ENCODE results near the gene CFHR3. TPM values are rescaled to one million over a fixed set of nuclear protein-coding genes. Genes with fewer than 3 reads are reported as not detected.
"Not testable (repeated sequence)": the region's sequence is repeated elsewhere in the genome, so short reads cannot be mapped to it uniquely, and the experiment has no call there.

The CFHR3 gene
- polyA plus RNA-seq, 1 donor from 2014 or later = not detected

- H2AFZ ChIP-seq (ENCODE audit: low read depth, low read length) = no peak overlapping the region
- TF ChIP-seq SMC3 (conservative IDR thresholded peaks at IDR 0.05; ENCODE audit: poor library complexity) = no peak
- TF ChIP-seq CTCF (IDR thresholded peaks at IDR 0.05; ENCODE audit: poor library complexity, severe bottlenecking) = no peak
- TF ChIP-seq POLR2AphosphoS5 (IDR thresholded peaks at IDR 0.05) = no peak
- TF ChIP-seq RAD21 (conservative IDR thresholded peaks at IDR 0.05) = no peak
- no peak for TF ChIP-seq REST (IDR thresholded peaks at IDR 0.05; ENCODE audit: borderline replicate concordance)
- H4K20me1 ChIP-seq (ENCODE audit: insufficient read depth) = no peaks in the 10 kb centered on the region
Observed at GRCh38 chr1:196734460-196734859, 40.2 kb upstream of the CFHR3 start.

GRCh38 chr1:196738730-196739129 lies 35.9 kb upstream of the CFHR3 start:
- H3K4me3 ChIP-seq (ENCODE audit: low read length) = no peak overlapping the region
- TF ChIP-seq SMC3 (conservative IDR thresholded peaks at IDR 0.05; ENCODE audit: poor library complexity) (no peak), TAF1 (IDR thresholded peaks at IDR 0.05; ENCODE audit: low read depth) (no peak), EZH2 (IDR thresholded peaks at IDR 0.05; ENCODE audit: borderline replicate concordance, insufficient read depth, low read length, poor library complexity, severe bottlenecking) (no peak), EP300 (conservative IDR thresholded peaks at IDR 0.05; ENCODE audit: poor library complexity, severe bottlenecking) (no peak)
- no peak overlapping the region for H3K4me2 ChIP-seq (ENCODE audit: low read length)
- H4K20me1 ChIP-seq (ENCODE audit: insufficient read depth) = no peaks in the 10 kb centered on the region
- H2AFZ ChIP-seq (ENCODE audit: low read depth, low read length) = no peak overlapping the region
- H3K27me3 ChIP-seq (ENCODE audit: insufficient read depth, low read depth, low read length) = no peaks in the 10 kb centered on the region
- H3K36me3 ChIP-seq (ENCODE audit: insufficient read depth, low read length) = no peaks in the 10 kb centered on the region
- no peaks in the 10 kb centered on the region for H3K9me3 ChIP-seq (ENCODE audit: low read length)
- no peaks in the 10 kb centered on the region for H3K9me2 ChIP-seq (ENCODE audit: insufficient read depth, low read length)
- no peak overlapping the region for H3K9ac ChIP-seq (ENCODE audit: low read length)
- no peaks in the 10 kb centered on the region for H3K79me2 ChIP-seq (replicated peaks; ENCODE audit: insufficient read depth, low read length)
- no peak overlapping the region for H3K27ac ChIP-seq (ENCODE audit: low read length)
- no peaks in the 10 kb centered on the region for H3F3A ChIP-seq (ENCODE audit: insufficient read depth, low read length, poor library complexity, severe bottlenecking)

More at GRCh38 chr1:196734460-196734859, 40.2 kb upstream of the CFHR3 start:
- H3K9me3 ChIP-seq (ENCODE audit: low read length) = no peaks in the 10 kb centered on the region
- no peaks in the 10 kb centered on the region for H3K9me2 ChIP-seq (ENCODE audit: insufficient read depth, low read length)
- H3K4me3 ChIP-seq (ENCODE audit: low read length) = no peak overlapping the region
- H3K9ac ChIP-seq (ENCODE audit: low read length) = no peak overlapping the region
- H3K4me2 ChIP-seq (ENCODE audit: low read length) = no peak overlapping the region
- no peak overlapping the region for H3K27ac ChIP-seq (ENCODE audit: low read length)
- no peaks in the 10 kb centered on the region for H3K27me3 ChIP-seq (ENCODE audit: insufficient read depth, low read depth, low read length)
- no peaks in the 10 kb centered on the region for H3F3A ChIP-seq (ENCODE audit: insufficient read depth, low read length, poor library complexity, severe bottlenecking)
- H3K79me2 ChIP-seq (replicated peaks; ENCODE audit: insufficient read depth, low read length) = no peaks in the 10 kb centered on the region
- H3K36me3 ChIP-seq (ENCODE audit: insufficient read depth, low read length) = no peaks in the 10 kb centered on the region

GRCh38 chr1:196743244-196743643 lies 31.4 kb upstream of the CFHR3 start:
- H3K36me3 ChIP-seq (ENCODE audit: insufficient read depth, low read length); H4K20me1 ChIP-seq (ENCODE audit: insufficient read depth); H2AFZ ChIP-seq (ENCODE audit: low read depth, low read length); H3K9me3 ChIP-seq (ENCODE audit: low read length); H3K9ac ChIP-seq (ENCODE audit: low read length); H3K27me3 ChIP-seq (ENCODE audit: insufficient read depth, low read depth, low read length); H3F3A ChIP-seq (ENCODE audit: insufficient read depth, low read length, poor library complexity, severe bottlenecking); H3K4me3 ChIP-seq (ENCODE audit: low read length); H3K79me2 ChIP-seq (replicated peaks; ENCODE audit: insufficient read depth, low read length); H3K27ac ChIP-seq (ENCODE audit: low read length); H3K9me2 ChIP-seq (ENCODE audit: insufficient read depth, low read length); H3K4me2 ChIP-seq (ENCODE audit: low read length): not testable (repeated sequence)
- peak; percentile 46 for TF ChIP-seq CTCF (IDR thresholded peaks at IDR 0.05; ENCODE audit: poor library complexity, severe bottlenecking)
- peak; percentile 34 for TF ChIP-seq SMC3 (conservative IDR thresholded peaks at IDR 0.05; ENCODE audit: poor library complexity)

- H3K27me3 ChIP-seq (ENCODE audit: insufficient read depth, low read depth, low read length); H3K27ac ChIP-seq (ENCODE audit: low read length); H3K4me2 ChIP-seq (ENCODE audit: low read length); H4K20me1 ChIP-seq (ENCODE audit: insufficient read depth); H3K79me2 ChIP-seq (replicated peaks; ENCODE audit: insufficient read depth, low read length); H3F3A ChIP-seq (ENCODE audit: insufficient read depth, low read length, poor library complexity, severe bottlenecking); H3K9ac ChIP-seq (ENCODE audit: low read length); H3K9me3 ChIP-seq (ENCODE audit: low read length); H2AFZ ChIP-seq (ENCODE audit: low read depth, low read length); H3K36me3 ChIP-seq (ENCODE audit: insufficient read depth, low read length); H3K4me3 ChIP-seq (ENCODE audit: low read length); H3K9me2 ChIP-seq (ENCODE audit: insufficient read depth, low read length): not testable (repeated sequence)
Observed at GRCh38 chr1:196765019-196765740, 9.5 kb upstream of the CFHR3 start.
